ENCODE measurements around the gene SLC5A9. TPM values are rescaled to one million over a fixed set of nuclear protein-coding genes. Genes with fewer than 3 reads are reported as not detected.

Gene SLC5A9
- total and polyA plus RNA-seq, 2 experiments from 2014 or later, result 0.10 TPM

GRCh38 chr1:48219803-48220202, 2.7 kb upstream of the SLC5A9 start (continued):
- TF ChIP-seq ZNF462 (CRISPR knock-in tag; IDR thresholded peaks at IDR 0.05) (no peak), CTCF (conservative IDR thresholded peaks at IDR 0.05; ENCODE audit: low read depth in 2 of 2) (no peak)

GRCh38 chr1:48221122-48221521, 1.4 kb upstream of the SLC5A9 start:
- Histone ChIP-seq H3K4me2 (no peak overlapping the region), H3K27me3 (ENCODE audit: insufficient read depth) (no peaks in the 10 kb centered on the region), H3K4me3 (no peak overlapping the region), H3K4me1 (ENCODE audit: insufficient read depth) (no peaks in the 10 kb centered on the region; the same call in 1 of the 2 replicates), H4K20me1 (replicated peaks; ENCODE audit: insufficient read depth) (no peaks in the 10 kb centered on the region), H3K27ac (ENCODE audit: low read depth) (no peak overlapping the region), H2AFZ (no peak overlapping the region), H3K79me2 (replicated peaks; ENCODE audit: insufficient read depth) (no peaks in the 10 kb centered on the region), H3F3A (replicated peaks; ENCODE audit: low read depth) (no peaks in the 10 kb centered on the region), H3K9me2 (ENCODE audit: insufficient read depth) (peaks cover 6% of the 10 kb centered on the region; the same call in 1 of the 2 replicates), H3K36me3 (ENCODE audit: insufficient read depth) (no peaks in the 10 kb centered on the region)
- H3K27ac Mint-ChIP-seq, result no peak overlapping the region
- peaks cover 4% of the 10 kb centered on the region for H3K27me3 Mint-ChIP-seq (ENCODE audit: insufficient read depth, low read depth, poor library complexity)
- no peaks in the 10 kb centered on the region for H3K36me3 Mint-ChIP-seq (ENCODE audit: low read depth)
- peaks cover 3% of the 10 kb centered on the region; the same call in 2 of the 3 replicates for H3K4me1 Mint-ChIP-seq
- H3K4me3 Mint-ChIP-seq, result no peak overlapping the region
- no peak for ATAC-seq
- DNase-seq (ENCODE audit: low spot score), result no peak
- H3K9me3 Mint-ChIP-seq, result no peaks in the 10 kb centered on the region
- TF ChIP-seq CTCF (conservative IDR thresholded peaks at IDR 0.05; ENCODE audit: low read depth in 2 of 2) (no peak), EZH2phosphoT487 (IDR thresholded peaks at IDR 0.05; ENCODE audit: unreplicated experiment) (no peak), ZNF114 (CRISPR knock-in tag; IDR thresholded peaks at IDR 0.05) (no peak), JUNB (IDR thresholded peaks at IDR 0.05; ENCODE audit: unreplicated experiment) (no peak)

All from GM23338 (cell line).